Mucosa of rectum (tissue), 2 donors: ENCODE data around the gene PRPF19.

Source experiments
- H3K27ac ChIP-seq, 2 donors: one replicate each; pipeline ENCODE4 v1.7.0; 2013; ENCODE audit warnings: inconsistent platforms in 2 of 2, low read depth in 2 of 2, low read length in 2 of 2
- H3K27me3 ChIP-seq, 2 donors: one replicate each; pipeline ENCODE4 v1.7.0; 2013; ENCODE audit warnings: low read length in 2 of 2; ENCODE audit not compliant: control insufficient read depth in 2 of 2, insufficient read depth in 2 of 2
- H3K36me3 ChIP-seq, 2 donors: one replicate each; pipeline ENCODE4 v1.7.0; 2013; ENCODE audit warnings: low read length in 2 of 2; ENCODE audit not compliant: control insufficient read depth in 2 of 2, insufficient read depth in 2 of 2
- H3K4me1 ChIP-seq, 2 donors: one replicate each; pipeline ENCODE4 v1.7.0; 2013; ENCODE audit warnings: low read length in 2 of 2, mild to moderate bottlenecking in 1 of 2; ENCODE audit not compliant: control insufficient read depth in 2 of 2, insufficient read depth in 2 of 2
- H3K4me3 ChIP-seq, 2 donors: one replicate each; pipeline ENCODE4 v1.7.0; 2013; ENCODE audit warnings: low read length in 2 of 2
- H3K9ac ChIP-seq, 2 donors: one replicate each; pipeline ENCODE4 v1.7.0; 2013; ENCODE audit warnings: low read length in 2 of 2, low read depth in 1 of 2, mild to moderate bottlenecking in 1 of 2
- H3K9me3 ChIP-seq, 2 donors: one replicate each; pipeline ENCODE4 v1.7.0; 2013; ENCODE audit warnings: low read length in 2 of 2; ENCODE audit not compliant: control insufficient read depth in 2 of 2
- donor health status: healthy.
- donor health status: Normal muscosa, but diverticular disease.

Gene PRPF19

DNA sequence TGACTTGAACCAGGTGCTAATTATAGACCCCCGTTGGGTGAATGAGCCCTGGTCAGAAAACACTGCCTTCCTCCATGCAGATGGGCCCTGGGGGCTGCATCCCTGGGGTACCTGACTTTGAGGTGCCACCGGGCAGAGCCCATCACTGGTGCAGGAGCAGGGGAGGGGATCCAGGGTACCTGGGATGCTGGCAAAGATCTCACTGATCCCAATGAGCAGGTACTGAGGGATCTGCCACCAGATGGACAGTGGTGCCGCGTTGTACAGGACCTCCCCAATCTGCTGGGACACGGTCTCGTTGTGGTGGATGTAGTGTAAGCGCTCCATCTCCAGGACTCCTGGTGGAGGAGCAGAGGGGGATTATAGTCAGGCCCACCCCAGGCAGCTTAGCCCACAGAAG, 32.9 kb upstream of the PRPF19 start:
- H3K27me3 ChIP-seq, result no peaks in the 10 kb centered on the region
- no peak overlapping the region for H3K4me3 ChIP-seq
- H3K9ac ChIP-seq, result no peak overlapping the region
- H3K9me3 ChIP-seq, result no peaks in the 10 kb centered on the region
- H3K27ac ChIP-seq, result no peak overlapping the region
- peaks cover 0 to 4% of the 10 kb centered on the region in 2 donors for H3K4me1 ChIP-seq
- H3K36me3 ChIP-seq, result peaks cover 6 to 22% of the 10 kb centered on the region in 2 donors

- Histone ChIP-seq H3K4me3 (no peak overlapping the region), H3K27me3 (no peaks in the 10 kb centered on the region), H3K9ac (no peak overlapping the region), H3K27ac (no peak overlapping the region), H3K9me3 (no peaks in the 10 kb centered on the region), H3K36me3 (peaks cover 6 to 22% of the 10 kb centered on the region in 2 donors), H3K4me1 (peaks cover 0 to 4% of the 10 kb centered on the region in 2 donors)
Measured at GRCh38 chr11:60938500-60938899, 32.1 kb upstream of the PRPF19 start.

GRCh38 chr11:60937811-60938210, 31.4 kb upstream of the PRPF19 start:
- H3K9ac ChIP-seq, result no peak overlapping the region
- peaks cover under 1 to 4% of the 10 kb centered on the region in 2 donors for H3K4me1 ChIP-seq
- H3K27me3 ChIP-seq, result no peaks in the 10 kb centered on the region
- H3K9me3 ChIP-seq, result no peaks in the 10 kb centered on the region
- H3K36me3 ChIP-seq, result peaks cover 6 to 20% of the 10 kb centered on the region in 2 donors
- H3K4me3 ChIP-seq, result no peak overlapping the region
- H3K27ac ChIP-seq, result no peak overlapping the region

- Histone ChIP-seq H3K36me3 (peaks cover 6 to 16% of the 10 kb centered on the region in 2 donors), H3K4me3 (no peak overlapping the region), H3K9ac (no peak overlapping the region), H3K9me3 (no peaks in the 10 kb centered on the region), H3K27me3 (no peaks in the 10 kb centered on the region), H3K4me1 (peaks cover 0 to 3% of the 10 kb centered on the region in 2 donors), H3K27ac (no peak overlapping the region)
Measured at GRCh38 chr11:60937144-60937527, 30.8 kb upstream of the PRPF19 start.

DNA sequence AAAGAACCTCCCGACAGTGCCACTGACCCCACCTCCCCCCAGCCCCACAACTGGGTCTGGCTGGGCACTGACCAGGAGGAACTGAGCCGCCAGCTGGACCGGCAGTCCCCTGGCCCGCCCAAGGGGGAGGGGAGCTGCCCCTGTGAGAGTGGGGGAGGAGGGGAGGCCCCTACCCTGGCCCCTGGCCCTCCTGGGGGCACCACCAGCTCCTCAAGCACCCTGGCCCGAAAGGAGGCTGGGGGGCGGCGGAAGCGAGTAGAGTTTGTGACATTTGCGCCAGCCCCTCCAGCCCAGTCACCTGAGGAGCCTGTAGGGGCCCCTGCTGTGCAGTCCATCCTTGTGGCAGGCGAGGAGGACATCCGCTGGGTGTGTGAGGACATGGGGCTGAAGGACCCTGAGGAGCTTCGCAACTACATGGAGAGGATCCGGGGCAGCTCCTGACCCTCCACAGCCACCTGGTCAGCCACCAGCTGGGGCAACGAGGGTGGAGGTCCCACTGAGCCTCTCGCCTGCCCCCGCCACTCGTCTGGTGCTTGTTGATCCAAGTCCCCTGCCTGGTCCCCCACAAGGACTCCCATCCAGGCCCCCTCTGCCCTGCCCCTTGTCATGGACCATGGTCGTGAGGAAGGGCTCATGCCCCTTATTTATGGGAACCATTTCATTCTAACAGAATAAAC, 30.2 kb upstream of the PRPF19 start:
- H3K27me3 ChIP-seq, result no peaks in the 10 kb centered on the region
- H3K4me1 ChIP-seq, result peaks cover 0 to 3% of the 10 kb centered on the region in 2 donors
- no peak overlapping the region for H3K9ac ChIP-seq
- H3K36me3 ChIP-seq, result peaks cover 3 to 11% of the 10 kb centered on the region in 2 donors
- H3K9me3 ChIP-seq, result no peaks in the 10 kb centered on the region
- H3K27ac ChIP-seq, result no peak overlapping the region
- no peak overlapping the region for H3K4me3 ChIP-seq

DNA sequence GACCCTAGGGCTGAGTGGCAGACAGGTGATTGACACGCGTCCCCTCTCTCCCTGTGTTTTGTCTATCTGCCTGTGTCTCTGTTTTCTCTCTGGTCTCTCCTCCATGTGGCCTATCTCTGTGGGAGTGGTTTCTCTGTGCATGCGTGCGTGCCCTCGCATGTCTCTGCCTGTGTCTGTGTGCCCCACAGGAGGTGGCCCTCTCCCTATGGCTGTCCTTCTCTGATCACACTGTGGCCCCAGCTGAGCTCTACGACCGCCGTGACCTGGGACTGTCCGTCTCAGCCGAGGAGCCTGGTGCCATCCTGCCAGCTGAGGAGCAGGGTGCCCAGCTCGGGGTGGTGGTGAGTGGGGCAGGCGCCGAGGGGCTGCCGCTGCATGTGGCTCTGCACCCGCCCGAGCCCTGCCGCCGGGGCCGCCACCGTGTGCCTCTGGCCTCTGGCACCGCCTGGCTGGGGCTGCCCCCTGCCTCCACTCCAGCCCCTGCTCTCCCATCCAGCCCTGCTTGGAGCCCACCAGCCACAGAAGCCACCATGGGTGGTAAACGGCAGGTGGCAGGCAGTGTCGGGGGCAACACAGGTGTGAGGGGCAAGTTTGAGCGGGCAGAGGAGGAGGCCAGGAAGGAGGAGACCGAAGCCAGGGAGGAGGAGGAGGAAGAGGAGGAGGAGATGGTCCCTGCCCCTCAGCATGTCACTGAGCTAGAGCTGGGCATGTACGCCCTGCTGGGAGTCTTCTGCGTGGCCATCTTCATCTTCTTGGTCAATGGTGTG, 29.5 kb upstream of the PRPF19 start:
- Histone ChIP-seq H3K36me3 (peaks cover 0 to 4% of the 10 kb centered on the region in 2 donors), H3K9me3 (no peaks in the 10 kb centered on the region), H3K27ac (no peak overlapping the region), H3K9ac (no peak overlapping the region), H3K4me3 (no peak overlapping the region), H3K4me1 (peaks cover 0 to 3% of the 10 kb centered on the region in 2 donors), H3K27me3 (no peaks in the 10 kb centered on the region)

- Histone ChIP-seq H3K36me3 (peaks cover 0 to 4% of the 10 kb centered on the region in 2 donors), H3K27ac (no peak overlapping the region), H3K27me3 (no peaks in the 10 kb centered on the region), H3K9ac (no peak overlapping the region), H3K9me3 (no peaks in the 10 kb centered on the region), H3K4me1 (peaks cover 0 to 3% of the 10 kb centered on the region in 2 donors), H3K4me3 (no peak overlapping the region)
Measured at GRCh38 chr11:60934790-60935605, 28.6 kb upstream of the PRPF19 start.

- H3K27ac ChIP-seq, result no peak overlapping the region
- H3K4me3 ChIP-seq, result no peak overlapping the region
- peaks cover 0 to 2% of the 10 kb centered on the region in 2 donors for H3K36me3 ChIP-seq
- no peak overlapping the region for H3K9ac ChIP-seq
- peaks cover 0 to 3% of the 10 kb centered on the region in 2 donors for H3K4me1 ChIP-seq
- no peaks in the 10 kb centered on the region for H3K27me3 ChIP-seq
- no peaks in the 10 kb centered on the region for H3K9me3 ChIP-seq
Measured at GRCh38 chr11:60934124-60934789, 27.9 kb upstream of the PRPF19 start.

- Histone ChIP-seq H3K9ac (no peak overlapping the region), H3K4me1 (peaks cover 0 to 3% of the 10 kb centered on the region in 2 donors), H3K27ac (no peak overlapping the region), H3K36me3 (no peaks in the 10 kb centered on the region), H3K4me3 (no peak overlapping the region), H3K27me3 (no peaks in the 10 kb centered on the region), H3K9me3 (no peaks in the 10 kb centered on the region)
Measured at GRCh38 chr11:60933416-60934123, 27.2 kb upstream of the PRPF19 start.
